Fibroblast of the aortic adventitia (primary cell): ENCODE measurements around the gene ITPR2. TPM values are rescaled to one million over a fixed set of nuclear protein-coding genes. Genes with fewer than 3 reads are reported as not detected.

Experiments used
- DNase-seq: peaks from one replicate; pipeline ENCODE4 v3.0.0-alpha.2; 2010; ENCODE audit warnings: low read depth
- H3K4me3 ChIP-seq: 2 replicates; pipeline ENCODE4 v1.5.1; 2011; ENCODE audit warnings: low read depth, mild to moderate bottlenecking, control low read depth, low read length, moderate library complexity
- total RNA-seq: library from RNA; depleted of rRNA; stranded (reverse); fragments of >200 nt; gene quantifications from 2 replicates; pipeline ENCODE4 v1.2.3, GENCODE V29; 2012; ENCODE audit warnings: low replicate concordance
- TF ChIP-seq, protein P1 (sequence below): IDR thresholded peaks from 2 replicates; pipeline ENCODE4 v1.5.1; 2011; ENCODE audit warnings: mild to moderate bottlenecking, low read length, control low read depth, inconsistent platforms; ENCODE audit not compliant: insufficient read depth

ITPR2 gene
- total RNA-seq, 1 donor = 15.5 TPM

GRCh38 chr12:26632756-26633155 lies 200.2 kb downstream of the ITPR2 start:
- DNase-seq = no peak
- H3K4me3 ChIP-seq = no peak overlapping the region
- TF ChIP-seq, protein P1, sequence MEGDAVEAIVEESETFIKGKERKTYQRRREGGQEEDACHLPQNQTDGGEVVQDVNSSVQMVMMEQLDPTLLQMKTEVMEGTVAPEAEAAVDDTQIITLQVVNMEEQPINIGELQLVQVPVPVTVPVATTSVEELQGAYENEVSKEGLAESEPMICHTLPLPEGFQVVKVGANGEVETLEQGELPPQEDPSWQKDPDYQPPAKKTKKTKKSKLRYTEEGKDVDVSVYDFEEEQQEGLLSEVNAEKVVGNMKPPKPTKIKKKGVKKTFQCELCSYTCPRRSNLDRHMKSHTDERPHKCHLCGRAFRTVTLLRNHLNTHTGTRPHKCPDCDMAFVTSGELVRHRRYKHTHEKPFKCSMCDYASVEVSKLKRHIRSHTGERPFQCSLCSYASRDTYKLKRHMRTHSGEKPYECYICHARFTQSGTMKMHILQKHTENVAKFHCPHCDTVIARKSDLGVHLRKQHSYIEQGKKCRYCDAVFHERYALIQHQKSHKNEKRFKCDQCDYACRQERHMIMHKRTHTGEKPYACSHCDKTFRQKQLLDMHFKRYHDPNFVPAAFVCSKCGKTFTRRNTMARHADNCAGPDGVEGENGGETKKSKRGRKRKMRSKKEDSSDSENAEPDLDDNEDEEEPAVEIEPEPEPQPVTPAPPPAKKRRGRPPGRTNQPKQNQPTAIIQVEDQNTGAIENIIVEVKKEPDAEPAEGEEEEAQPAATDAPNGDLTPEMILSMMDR = no peak

DNA sequence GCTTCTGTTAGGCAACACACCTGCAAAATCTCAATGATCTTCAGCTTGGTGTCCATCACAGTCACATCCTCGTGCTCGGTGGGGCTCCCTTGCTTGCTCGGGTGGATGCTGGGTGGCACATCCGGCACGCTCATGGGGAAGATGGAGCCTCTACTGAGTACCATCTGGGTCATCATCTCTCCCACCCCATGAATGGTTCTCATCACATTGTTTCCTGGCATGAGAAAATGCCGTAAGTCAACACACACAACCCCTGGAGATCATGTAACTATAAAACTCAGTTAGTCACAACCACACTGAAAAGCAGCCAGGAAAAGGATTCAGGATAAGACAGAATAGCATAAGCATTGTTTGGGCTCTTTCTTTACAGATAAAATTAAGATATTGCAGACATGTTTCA lies 201.1 kb downstream of the ITPR2 start:
- H3K4me3 ChIP-seq = no peak overlapping the region
- TF ChIP-seq, protein P1 = no peak
- DNase-seq = peak; percentile 71

DNA sequence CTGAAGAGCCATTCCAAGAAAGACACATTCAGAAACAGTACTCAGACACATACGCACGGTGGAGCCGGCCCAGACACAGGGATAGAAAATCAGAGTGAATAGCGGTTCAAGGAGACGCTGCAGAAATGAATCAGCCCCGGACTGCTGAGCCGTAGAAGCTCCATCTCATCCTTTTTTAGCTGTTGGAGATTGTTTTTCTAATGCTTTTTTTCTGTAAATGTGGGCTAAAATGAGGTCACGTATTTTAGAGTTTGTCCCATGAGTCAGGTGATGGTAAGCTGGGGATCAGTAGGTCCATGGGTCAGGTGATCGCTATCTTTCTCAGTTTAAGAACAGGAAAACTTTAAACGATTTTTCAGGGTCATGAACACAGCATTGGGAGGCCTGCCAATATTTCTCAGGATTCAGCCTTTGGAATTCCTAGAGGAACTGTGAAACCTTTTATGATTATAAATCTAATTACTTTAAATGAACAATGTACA lies 202.4 kb downstream of the ITPR2 start:
- TF ChIP-seq, protein P1 = peak; percentile 13
- peak overlapping the region; percentile 22 for H3K4me3 ChIP-seq
- peak; percentile 76 for DNase-seq

GRCh38 chr12:26629864-26630263 lies 203.1 kb downstream of the ITPR2 start:
- H3K4me3 ChIP-seq = no peak overlapping the region
- DNase-seq = peak; percentile 66
- TF ChIP-seq, protein P1 = peak; percentile 72

GRCh38 chr12:26628234-26628633 lies 204.8 kb downstream of the ITPR2 start:
- no peak overlapping the region for H3K4me3 ChIP-seq
- TF ChIP-seq, protein P1 = no peak
- DNase-seq = no peak

- TF ChIP-seq, protein P1 = no peak
- no peak for DNase-seq
- H3K4me3 ChIP-seq = no peak overlapping the region
Measured at GRCh38 chr12:26627335-26627734, 205.7 kb downstream of the ITPR2 start.

- DNase-seq = no peak
- TF ChIP-seq, protein P1 = no peak
- no peak overlapping the region for H3K4me3 ChIP-seq
Measured at GRCh38 chr12:26623136-26623535, 209.9 kb downstream of the ITPR2 start.
